GM21723 (cell line): ENCODE results near the gene VTA1.

Experiments
- ATAC-seq: cut with Tn5 transposase; IDR thresholded peaks from one replicate; pipeline ENCODE4 v1.9.1; 2021; ENCODE audit warnings: mild to moderate bottlenecking, moderate library complexity; ENCODE audit not compliant: unreplicated experiment

VTA1 gene

DNA sequence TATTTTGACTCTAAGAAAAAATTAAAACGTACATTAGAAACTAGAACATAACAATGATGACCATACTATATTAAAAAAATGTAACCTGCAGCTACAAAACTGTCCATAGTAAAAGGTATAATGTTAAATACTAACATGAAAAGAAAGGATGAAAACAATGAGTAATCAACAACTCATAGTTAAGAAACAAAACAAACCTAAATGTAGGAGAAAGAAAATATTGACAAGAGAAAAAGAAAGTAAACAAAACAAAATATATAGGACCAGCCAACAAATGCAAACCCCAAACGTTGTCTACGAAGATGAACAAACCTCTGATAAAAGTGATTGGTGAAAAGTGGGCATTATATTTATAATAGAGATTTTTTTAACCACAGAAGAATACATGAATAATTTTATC is 113.7 kb downstream of the VTA1 start:
- ATAC-seq, result no peak

DNA sequence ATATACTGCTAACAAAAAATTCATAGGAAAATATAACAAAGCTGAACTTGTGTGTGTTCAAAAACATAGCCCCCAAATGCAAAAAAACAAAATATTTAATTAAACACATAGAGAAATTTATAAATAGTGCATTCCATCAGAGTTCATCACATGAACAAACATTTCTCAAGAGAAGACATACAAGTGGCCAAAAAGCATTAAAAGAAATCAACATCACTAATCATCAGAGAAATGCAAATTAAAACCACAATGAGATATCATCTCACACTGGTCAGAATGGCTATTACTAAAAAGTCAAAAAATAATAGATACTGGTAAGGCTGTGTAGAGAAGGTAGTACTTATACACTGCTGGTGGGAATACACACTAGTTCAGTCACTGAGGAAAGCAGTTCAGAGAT is 115.2 kb downstream of the VTA1 start:
- ATAC-seq, result no peak

DNA sequence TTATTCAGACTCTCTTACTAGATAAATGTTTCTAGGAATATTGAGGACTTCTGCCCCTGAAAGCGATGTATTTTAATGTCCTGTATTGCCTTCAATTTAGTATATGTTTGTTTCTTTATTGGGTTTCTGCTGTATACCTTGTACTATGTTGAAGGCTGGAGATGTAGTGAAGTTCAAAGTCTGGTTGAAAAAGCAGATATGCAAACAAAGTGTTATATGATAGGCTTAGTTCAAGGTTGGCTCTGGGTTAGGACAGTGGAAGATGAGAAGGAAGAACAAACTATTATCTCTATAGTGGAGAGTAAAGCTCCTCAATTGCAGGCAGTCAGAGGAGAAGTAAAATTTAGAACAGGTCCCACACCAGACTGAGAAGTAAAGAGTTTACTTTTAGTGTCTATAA is 118.4 kb downstream of the VTA1 start:
- no peak for ATAC-seq

DNA sequence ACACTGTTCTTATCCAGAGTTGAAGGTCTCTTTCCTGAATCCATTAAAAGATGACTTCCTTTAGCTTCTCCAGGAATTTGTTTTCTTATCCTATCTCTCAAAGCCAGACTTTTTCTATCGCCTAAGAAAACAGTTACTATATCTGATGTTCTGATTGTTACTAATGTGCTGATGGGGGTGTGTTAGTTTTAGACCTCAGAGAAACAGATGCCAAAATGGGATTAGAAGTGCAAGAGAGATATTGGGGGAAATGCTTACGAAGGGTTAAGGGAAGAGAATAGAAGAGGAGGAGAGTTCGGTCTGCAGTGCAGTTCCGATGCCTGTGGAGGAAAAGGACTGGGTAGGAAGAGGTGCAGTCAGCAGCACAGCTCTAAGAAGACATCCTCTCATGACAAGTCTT is 119.0 kb downstream of the VTA1 start:
- ATAC-seq, result no peak

DNA sequence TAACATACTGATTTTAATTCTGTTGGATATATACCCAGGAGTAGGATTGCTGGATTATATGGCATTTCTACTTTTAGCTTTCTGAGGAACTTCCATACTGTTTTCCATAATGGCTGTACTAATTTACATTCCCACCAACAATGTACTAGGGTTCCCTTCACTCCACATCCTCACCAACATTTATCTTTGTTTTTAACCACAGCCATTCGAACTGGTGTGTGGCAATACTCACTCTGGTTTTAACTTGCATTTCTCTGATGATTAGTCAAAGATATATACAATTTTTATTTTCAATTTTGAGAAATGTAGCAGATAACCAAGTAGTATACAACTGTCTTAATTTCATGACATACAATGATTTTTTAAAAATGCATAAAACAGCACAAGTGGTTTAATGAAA is 124.4 kb downstream of the VTA1 start:
- no peak for ATAC-seq
